ENCODE results near the gene CCN5. TPM values are rescaled to one million over a fixed set of nuclear protein-coding genes. Genes with fewer than 3 reads are reported as not detected.

Gene CCN5
- polyA plus RNA-seq, 1 experiment: 2.0 TPM

DNA sequence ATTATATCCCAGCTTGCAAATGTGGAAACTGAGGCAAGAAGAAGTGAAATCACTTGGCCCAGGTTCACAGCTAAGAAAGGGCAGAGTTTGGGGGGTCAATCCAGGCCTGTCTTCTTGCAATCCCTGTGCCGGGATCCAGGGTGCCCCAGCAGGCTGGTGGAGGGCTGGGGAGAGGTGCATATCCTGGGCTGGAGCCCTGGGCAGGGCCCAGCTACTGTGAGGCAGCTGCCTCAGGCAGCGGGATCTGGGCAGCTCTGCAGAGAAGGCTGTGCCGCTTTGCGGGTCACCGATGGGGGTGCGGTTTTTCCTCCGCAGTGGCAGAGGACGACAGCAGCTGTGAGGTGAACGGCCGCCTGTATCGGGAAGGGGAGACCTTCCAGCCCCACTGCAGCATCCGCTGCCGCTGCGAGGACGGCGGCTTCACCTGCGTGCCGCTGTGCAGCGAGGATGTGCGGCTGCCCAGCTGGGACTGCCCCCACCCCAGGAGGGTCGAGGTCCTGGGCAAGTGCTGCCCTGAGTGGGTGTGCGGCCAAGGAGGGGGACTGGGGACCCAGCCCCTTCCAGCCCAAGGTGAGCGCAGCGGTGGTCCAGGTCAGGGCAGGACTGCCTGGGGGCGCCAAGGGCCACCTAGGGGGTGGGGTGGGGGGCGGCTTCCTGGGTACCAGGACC is 9.4 kb downstream of the CCN5 start:
- no peak for DNase-seq (ENCODE audit: low read depth)
- H3K27me3 ChIP-seq (ENCODE audit: control insufficient read depth, insufficient read depth, low read length): no peaks in the 10 kb centered on the region
- POLR2A ChIA-PET: no interaction called here
- CTCF ChIA-PET: interaction anchor here (0.6 to 2.2 kb wide), 6 partner anchors 8 to 41 kb away, joined by 3 to 10 read pairs (median 4); partner anchors contain the start of gene CCN5
- TF ChIP-seq, protein P1, sequence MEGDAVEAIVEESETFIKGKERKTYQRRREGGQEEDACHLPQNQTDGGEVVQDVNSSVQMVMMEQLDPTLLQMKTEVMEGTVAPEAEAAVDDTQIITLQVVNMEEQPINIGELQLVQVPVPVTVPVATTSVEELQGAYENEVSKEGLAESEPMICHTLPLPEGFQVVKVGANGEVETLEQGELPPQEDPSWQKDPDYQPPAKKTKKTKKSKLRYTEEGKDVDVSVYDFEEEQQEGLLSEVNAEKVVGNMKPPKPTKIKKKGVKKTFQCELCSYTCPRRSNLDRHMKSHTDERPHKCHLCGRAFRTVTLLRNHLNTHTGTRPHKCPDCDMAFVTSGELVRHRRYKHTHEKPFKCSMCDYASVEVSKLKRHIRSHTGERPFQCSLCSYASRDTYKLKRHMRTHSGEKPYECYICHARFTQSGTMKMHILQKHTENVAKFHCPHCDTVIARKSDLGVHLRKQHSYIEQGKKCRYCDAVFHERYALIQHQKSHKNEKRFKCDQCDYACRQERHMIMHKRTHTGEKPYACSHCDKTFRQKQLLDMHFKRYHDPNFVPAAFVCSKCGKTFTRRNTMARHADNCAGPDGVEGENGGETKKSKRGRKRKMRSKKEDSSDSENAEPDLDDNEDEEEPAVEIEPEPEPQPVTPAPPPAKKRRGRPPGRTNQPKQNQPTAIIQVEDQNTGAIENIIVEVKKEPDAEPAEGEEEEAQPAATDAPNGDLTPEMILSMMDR (IDR thresholded peaks at IDR 0.05; ENCODE audit: insufficient read depth, low read depth, low read length): no peak
- no peaks in the 10 kb centered on the region for H3K36me3 ChIP-seq (ENCODE audit: control insufficient read depth, insufficient read depth, low read length)
- no peak overlapping the region for H3K4me3 ChIP-seq (ENCODE audit: low read depth, low read length)

DNA sequence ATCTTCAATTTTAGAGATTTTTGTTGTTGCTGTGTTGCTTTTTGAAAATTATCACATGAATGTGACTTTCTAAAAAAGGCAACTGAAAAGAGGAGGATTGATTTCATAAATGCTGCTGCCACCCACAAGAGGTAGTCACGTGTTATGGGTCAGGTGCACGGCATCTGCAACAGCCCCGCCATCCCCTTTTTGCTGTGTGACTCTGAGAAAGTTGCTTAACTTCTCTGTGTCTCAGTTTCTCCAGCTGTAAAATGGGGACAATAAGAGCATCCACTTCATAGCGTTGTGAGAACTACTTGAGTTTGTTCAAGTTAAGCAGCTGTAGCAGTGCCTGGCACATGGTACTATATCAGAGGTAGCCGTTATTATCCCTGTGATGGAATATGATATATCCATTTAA is 10.7 kb downstream of the CCN5 start:
- CTCF ChIA-PET: interaction anchor here (0.9 kb wide), 1 partner anchor 18 kb away, joined by 3 read pairs; no protein-coding TSS in a partner anchor

GRCh38 chr20:44727039-44727438 is 11.9 kb downstream of the CCN5 start:
- no peak overlapping the region for H3K4me3 ChIP-seq (ENCODE audit: low read depth, low read length)
- TF ChIP-seq, protein P1 (IDR thresholded peaks at IDR 0.05; ENCODE audit: insufficient read depth, low read depth, low read length): no peak
- POLR2A ChIA-PET: no interaction called here
- no peaks in the 10 kb centered on the region for H3K27me3 ChIP-seq (ENCODE audit: control insufficient read depth, insufficient read depth, low read length)
- no peaks in the 10 kb centered on the region for H3K36me3 ChIP-seq (ENCODE audit: control insufficient read depth, insufficient read depth, low read length)
- no peak for DNase-seq (ENCODE audit: low read depth)
- CTCF ChIA-PET: no interaction called here

More for the DNA sequence above, 10.7 kb downstream of the CCN5 start:
- no peaks in the 10 kb centered on the region for H3K27me3 ChIP-seq (ENCODE audit: control insufficient read depth, insufficient read depth, low read length)
- POLR2A ChIA-PET: no interaction called here
- H3K4me3 ChIP-seq (ENCODE audit: low read depth, low read length): no peak overlapping the region
- TF ChIP-seq, protein P1 (IDR thresholded peaks at IDR 0.05; ENCODE audit: insufficient read depth, low read depth, low read length): no peak
- no peaks in the 10 kb centered on the region for H3K36me3 ChIP-seq (ENCODE audit: control insufficient read depth, insufficient read depth, low read length)
- DNase-seq (ENCODE audit: low read depth): no peak

DNA sequence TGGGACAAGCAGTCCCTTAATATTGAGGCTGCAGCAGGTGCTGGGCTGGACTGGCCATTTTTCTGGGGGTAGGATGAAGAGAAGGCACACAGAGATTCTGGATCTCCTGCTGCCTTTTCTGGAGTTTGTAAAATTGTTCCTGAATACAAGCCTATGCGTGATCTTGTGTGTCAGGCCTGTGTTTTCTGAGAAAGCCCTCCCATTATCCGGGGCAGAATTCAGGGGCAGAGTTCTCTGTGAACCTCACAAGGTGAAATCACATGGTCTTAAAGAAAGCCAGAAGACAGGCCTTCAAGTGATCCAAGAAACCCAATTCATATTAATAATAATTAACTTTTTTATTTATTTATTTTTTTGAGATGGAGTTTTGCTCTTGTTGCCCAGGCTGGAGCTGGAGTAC is 12.5 kb downstream of the CCN5 start:
- H3K36me3 ChIP-seq (ENCODE audit: control insufficient read depth, insufficient read depth, low read length): no peaks in the 10 kb centered on the region
- DNase-seq (ENCODE audit: low read depth): no peak
- ChIA-PET POLR2A (no interaction called here), CTCF (no interaction called here)
- TF ChIP-seq, protein P1 (IDR thresholded peaks at IDR 0.05; ENCODE audit: insufficient read depth, low read depth, low read length): no peak
- no peaks in the 10 kb centered on the region for H3K27me3 ChIP-seq (ENCODE audit: control insufficient read depth, insufficient read depth, low read length)
- H3K4me3 ChIP-seq (ENCODE audit: low read depth, low read length): no peak overlapping the region

DNA sequence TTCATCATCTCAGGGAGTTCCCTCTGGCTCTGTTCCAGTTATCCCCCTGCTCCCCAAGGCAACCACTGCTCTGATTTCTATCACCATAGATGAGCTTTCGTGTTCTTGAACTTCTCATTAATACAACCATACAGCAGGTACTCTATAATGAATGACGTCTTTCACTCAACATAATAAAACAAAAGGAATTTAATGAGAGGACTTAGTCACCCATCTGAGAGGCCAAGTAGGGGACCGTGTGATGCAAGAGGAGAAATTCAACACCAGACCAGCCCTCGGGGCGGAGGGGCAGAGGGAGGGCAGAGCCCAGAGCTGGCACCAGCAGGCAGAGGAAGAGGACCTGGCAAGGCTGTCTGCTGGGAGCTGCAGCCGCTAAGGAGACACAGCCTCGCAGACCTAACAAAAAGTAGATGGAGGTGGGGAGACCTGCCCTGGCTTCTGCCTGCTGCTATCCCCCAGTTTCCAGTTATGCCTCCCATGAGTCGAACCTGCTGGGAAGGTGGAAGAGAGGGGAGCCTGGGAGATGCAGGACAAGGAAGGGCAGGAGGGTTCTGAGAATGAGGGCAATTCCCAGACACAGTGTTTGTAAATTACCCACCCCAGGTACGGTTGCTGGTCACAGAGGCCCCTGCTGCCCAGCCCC is 13.8 kb downstream of the CCN5 start:
- TF ChIP-seq, protein P1 (IDR thresholded peaks at IDR 0.05; ENCODE audit: insufficient read depth, low read depth, low read length): no peak
- DNase-seq (ENCODE audit: low read depth): peak; percentile 77
- POLR2A ChIA-PET: no interaction called here
- CTCF ChIA-PET: interaction anchor here (1.4 to 7.7 kb wide), 4 partner anchors 11 to 45 kb away, joined by 5 to 269 read pairs (median 54); no protein-coding TSS in a partner anchor
- no peaks in the 10 kb centered on the region for H3K36me3 ChIP-seq (ENCODE audit: control insufficient read depth, insufficient read depth, low read length)
- H3K4me3 ChIP-seq (ENCODE audit: low read depth, low read length): no peak overlapping the region
- no peaks in the 10 kb centered on the region for H3K27me3 ChIP-seq (ENCODE audit: control insufficient read depth, insufficient read depth, low read length)
